Fibroblast of lung (primary cell): ENCODE data around the gene NAPG. TPM values are rescaled to one million over a fixed set of nuclear protein-coding genes. Genes with fewer than 3 reads are reported as not detected.
A peak's percentile ranks its signal among the peaks of the same experiment; 100 is the strongest.
"Not testable (repeated sequence)": the region's sequence is repeated elsewhere in the genome, so short reads cannot be mapped to it uniquely, and the experiment has no call there.

ENCODE experiments used
- DNase-seq, 2 donors: peaks; one replicate each; pipeline versions ENCODE4 v3.0.0 to v3.0.0-alpha.2; 2010; ENCODE audit warnings: low read depth in 2 of 2
- H2AFZ ChIP-seq: 2 replicates; pipeline ENCODE4 v1.5.1; 2012; ENCODE audit warnings: low read length, control low read depth, inconsistent platforms
- H3K27ac ChIP-seq: 2 replicates; pipeline ENCODE4 v1.5.1; 2011; ENCODE audit warnings: low read length, control low read depth; ENCODE audit not compliant: insufficient read depth
- H3K27me3 ChIP-seq: 2 replicates; pipeline ENCODE4 v1.5.1; 2011; ENCODE audit warnings: mild to moderate bottlenecking, low read length; ENCODE audit not compliant: control insufficient read depth, insufficient read depth
- H3K36me3 ChIP-seq: 2 replicates; pipeline ENCODE4 v1.5.1; 2011; ENCODE audit warnings: low read length; ENCODE audit not compliant: control insufficient read depth, insufficient read depth
- H3K4me1 ChIP-seq: 2 replicates; pipeline ENCODE4 v1.5.1; 2011; ENCODE audit warnings: low read length; ENCODE audit not compliant: control insufficient read depth, insufficient read depth; ENCODE audit errors: extremely low read depth
- H3K4me2 ChIP-seq: 2 replicates; pipeline ENCODE4 v1.5.1; 2011; ENCODE audit warnings: low read length, control low read depth; ENCODE audit not compliant: insufficient read depth; ENCODE audit errors: extremely low read depth
- H3K4me3 ChIP-seq, 4 experiments: fragments of 200-600 bp in 1 of 4; sonication (generic) in 1 of 4; replicated peaks in 1 of 4; 2 replicates each; pipeline ENCODE4 v1.5.1; 2011 to 2016; ENCODE audit warnings: low read length in 4 of 4, low read depth in 3 of 4, mild to moderate bottlenecking in 3 of 4, control low read depth in 2 of 4, inconsistent platforms in 1 of 4, mixed read lengths in 1 of 4; ENCODE audit not compliant: insufficient read depth in 1 of 4; ENCODE audit errors: control extremely low read depth in 1 of 4
- H3K79me2 ChIP-seq: 2 replicates; pipeline ENCODE4 v1.5.1; 2012; ENCODE audit warnings: mild to moderate bottlenecking, low read length, inconsistent platforms; ENCODE audit not compliant: control insufficient read depth, insufficient read depth
- H3K9ac ChIP-seq: 2 replicates; pipeline ENCODE4 v1.5.1; 2011; ENCODE audit warnings: mild to moderate bottlenecking, low read length, control low read depth; ENCODE audit not compliant: insufficient read depth
- H3K9me3 ChIP-seq: 2 replicates; pipeline ENCODE4 v1.5.1; 2012; ENCODE audit warnings: low read depth, low read length; ENCODE audit not compliant: control insufficient read depth, insufficient read depth
- H4K20me1 ChIP-seq: 2 replicates; pipeline ENCODE4 v1.5.1; 2011; ENCODE audit warnings: low read length; ENCODE audit not compliant: control insufficient read depth, insufficient read depth; ENCODE audit errors: extremely low read depth
- EZH2 ChIP-seq: IDR thresholded peaks from 2 replicates; pipeline ENCODE4 v1.5.1; 2012; ENCODE audit warnings: low read length, control low read depth, mild to moderate bottlenecking; ENCODE audit errors: missing control alignments
- polyA plus RNA-seq, 2 donors: library from polyadenylated mRNA; depleted of rRNA in 1 of 2; stranded (reverse) in 1 of 2; unstranded in 1 of 2; fragments of >200 nt; gene quantifications; 2 replicates each; pipeline ENCODE4 v1.2.1, GENCODE V29; 2011 to 2012; ENCODE audit warnings: missing spikeins in 1 of 2
- total RNA-seq: library from RNA; depleted of rRNA; stranded (reverse); fragments of >200 nt; gene quantifications from 2 replicates; pipeline ENCODE4 v1.2.1, GENCODE V29; 2014
- TF ChIP-seq, protein P1 (sequence below), 2 donors: IDR thresholded peaks in 1 of 2; conservative IDR thresholded peaks in 1 of 2; 1 replicate in 1 of 2; 2 replicates in 1 of 2; pipeline ENCODE4 v1.5.1; 2011 to 2012; ENCODE audit warnings: low read length in 2 of 2, control low read depth in 1 of 2, inconsistent platforms in 1 of 2, low read depth in 1 of 2, mild to moderate bottlenecking in 1 of 2

Gene NAPG
- total and polyA plus RNA-seq, 2 donors (not counting 1 experiment from before 2014, with no cell fraction given) = 23.1 to 33.7 TPM

DNA sequence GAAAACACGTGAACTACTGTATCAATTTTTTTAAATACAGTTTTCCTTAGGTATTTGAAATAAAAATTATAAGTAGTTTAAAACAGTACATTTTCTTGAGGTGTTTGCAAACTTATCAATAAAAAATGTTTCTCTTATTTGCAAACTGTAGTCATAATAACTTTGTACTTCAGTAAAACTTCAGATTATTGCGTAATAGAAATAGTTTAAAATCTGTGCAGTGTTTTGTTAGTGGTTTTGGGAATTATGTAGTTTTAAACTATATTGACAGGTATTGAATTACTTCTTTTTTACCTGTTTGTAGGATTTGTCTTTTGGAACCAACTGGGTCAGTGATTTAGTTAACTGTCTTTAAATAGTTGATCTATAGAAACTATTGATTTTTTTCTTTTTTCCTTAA is 7.3 kb downstream of the NAPG start:
- Histone ChIP-seq H3K9me3 (no peaks in the 10 kb centered on the region), H3K4me3 (no peak overlapping the region), H4K20me1 (no peaks in the 10 kb centered on the region), H3K27me3 (no peaks in the 10 kb centered on the region), H3K79me2 (peaks cover 25% of the 10 kb centered on the region), H3K36me3 (no peaks in the 10 kb centered on the region), H3K9ac (no peak overlapping the region), H3K27ac (no peak overlapping the region), H3K4me1 (no peaks in the 10 kb centered on the region), H3K4me2 (no peak overlapping the region), H2AFZ (no peak overlapping the region)
- no peak for TF ChIP-seq EZH2
- TF ChIP-seq, protein P1, sequence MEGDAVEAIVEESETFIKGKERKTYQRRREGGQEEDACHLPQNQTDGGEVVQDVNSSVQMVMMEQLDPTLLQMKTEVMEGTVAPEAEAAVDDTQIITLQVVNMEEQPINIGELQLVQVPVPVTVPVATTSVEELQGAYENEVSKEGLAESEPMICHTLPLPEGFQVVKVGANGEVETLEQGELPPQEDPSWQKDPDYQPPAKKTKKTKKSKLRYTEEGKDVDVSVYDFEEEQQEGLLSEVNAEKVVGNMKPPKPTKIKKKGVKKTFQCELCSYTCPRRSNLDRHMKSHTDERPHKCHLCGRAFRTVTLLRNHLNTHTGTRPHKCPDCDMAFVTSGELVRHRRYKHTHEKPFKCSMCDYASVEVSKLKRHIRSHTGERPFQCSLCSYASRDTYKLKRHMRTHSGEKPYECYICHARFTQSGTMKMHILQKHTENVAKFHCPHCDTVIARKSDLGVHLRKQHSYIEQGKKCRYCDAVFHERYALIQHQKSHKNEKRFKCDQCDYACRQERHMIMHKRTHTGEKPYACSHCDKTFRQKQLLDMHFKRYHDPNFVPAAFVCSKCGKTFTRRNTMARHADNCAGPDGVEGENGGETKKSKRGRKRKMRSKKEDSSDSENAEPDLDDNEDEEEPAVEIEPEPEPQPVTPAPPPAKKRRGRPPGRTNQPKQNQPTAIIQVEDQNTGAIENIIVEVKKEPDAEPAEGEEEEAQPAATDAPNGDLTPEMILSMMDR (conservative IDR thresholded peaks at IDR 0.05 in 1 of 2, IDR thresholded peaks at IDR 0.05 in 1 of 2; ENCODE audit: low read depth in 1 of 2, low read length in 2 of 2) = no peak
- DNase-seq = no peak

DNA sequence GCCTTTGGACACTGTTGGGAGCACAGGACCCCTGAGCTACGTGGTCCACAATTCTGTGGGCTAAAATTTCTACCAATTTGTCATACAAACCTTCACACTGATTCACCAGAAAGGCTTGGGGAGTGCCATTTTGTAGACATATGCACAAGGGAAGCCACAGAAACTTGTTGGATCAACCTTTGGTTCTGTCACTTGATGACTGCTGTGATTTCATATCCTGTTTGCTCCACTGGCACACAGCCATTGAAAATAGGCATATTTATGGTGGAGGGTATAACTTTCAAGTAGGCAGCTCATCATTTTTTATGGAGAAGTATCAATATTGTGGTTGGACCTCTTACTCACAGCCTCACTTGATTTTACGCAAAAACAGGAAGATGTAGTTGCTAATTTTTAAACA is 10.5 kb downstream of the NAPG start:
- DNase-seq = peak in 1 of 2 donors; percentile 69
- H4K20me1 ChIP-seq = no peaks in the 10 kb centered on the region
- peaks cover 2% of the 10 kb centered on the region for H3K36me3 ChIP-seq
- no peaks in the 10 kb centered on the region for H3K27me3 ChIP-seq
- no peak overlapping the region for H3K4me2 ChIP-seq
- H3K9me3 ChIP-seq = no peaks in the 10 kb centered on the region
- H2AFZ ChIP-seq = no peak overlapping the region
- H3K27ac ChIP-seq = no peak overlapping the region
- peaks cover 1% of the 10 kb centered on the region for H3K79me2 ChIP-seq
- H3K4me3 ChIP-seq = no peak overlapping the region
- no peak for TF ChIP-seq EZH2
- TF ChIP-seq, protein P1 (conservative IDR thresholded peaks at IDR 0.05 in 1 of 2, IDR thresholded peaks at IDR 0.05 in 1 of 2; ENCODE audit: low read depth in 1 of 2, low read length in 2 of 2) = no peak
- no peaks in the 10 kb centered on the region for H3K4me1 ChIP-seq
- no peak overlapping the region for H3K9ac ChIP-seq

DNA sequence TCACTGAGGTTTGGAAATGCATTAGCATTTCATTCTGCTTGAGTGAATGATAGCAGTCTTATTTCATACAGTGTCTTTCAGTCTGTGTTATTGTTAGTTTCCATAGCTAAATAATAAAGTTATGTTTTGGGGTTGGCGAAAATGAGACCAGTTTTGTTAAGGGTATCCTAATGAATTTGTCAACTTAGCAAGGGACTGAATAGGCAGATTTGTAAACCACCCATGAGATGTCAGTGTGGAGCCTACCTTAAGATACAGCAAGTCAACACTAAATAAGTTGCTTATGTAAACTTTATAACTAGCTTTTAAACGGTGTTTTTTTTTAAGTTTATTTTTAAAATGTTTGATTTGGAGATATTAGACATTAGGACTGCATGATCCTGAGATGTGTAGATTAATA is 11.9 kb downstream of the NAPG start:
- H2AFZ ChIP-seq = no peak overlapping the region
- TF ChIP-seq, protein P1 (conservative IDR thresholded peaks at IDR 0.05 in 1 of 2, IDR thresholded peaks at IDR 0.05 in 1 of 2; ENCODE audit: low read depth in 1 of 2, low read length in 2 of 2) = no peak
- no peak for TF ChIP-seq EZH2
- H3K36me3 ChIP-seq = peaks cover 3% of the 10 kb centered on the region
- no peaks in the 10 kb centered on the region for H3K4me1 ChIP-seq
- no peak overlapping the region for H3K27ac ChIP-seq
- H3K4me2 ChIP-seq = no peak overlapping the region
- H4K20me1 ChIP-seq = no peaks in the 10 kb centered on the region
- no peaks in the 10 kb centered on the region for H3K27me3 ChIP-seq
- H3K9me3 ChIP-seq = no peaks in the 10 kb centered on the region
- H3K79me2 ChIP-seq = no peaks in the 10 kb centered on the region
- no peak overlapping the region for H3K9ac ChIP-seq
- H3K4me3 ChIP-seq = no peak overlapping the region
- no peak for DNase-seq

DNA sequence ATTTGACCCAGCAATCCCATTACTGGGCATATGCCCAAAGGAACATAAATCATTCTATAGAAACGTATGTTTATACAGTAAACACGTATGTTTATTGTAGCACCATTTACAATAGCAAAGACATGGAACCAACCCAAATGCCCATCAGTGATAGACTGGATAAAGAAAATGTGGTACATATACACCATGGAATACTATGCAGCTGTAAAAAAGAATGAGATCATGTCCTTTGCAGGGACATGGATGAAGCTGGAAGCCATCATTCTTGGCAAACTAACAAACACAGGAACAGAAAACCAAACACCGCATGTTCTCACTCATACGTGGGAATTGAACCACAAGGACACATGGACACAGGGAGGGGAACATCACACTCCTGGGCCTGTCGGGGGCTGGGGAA is 13.3 kb downstream of the NAPG start:
- H3K4me2 ChIP-seq, H3K79me2 ChIP-seq, DNase-seq, H3K4me3 ChIP-seq, H3K9ac ChIP-seq, H3K36me3 ChIP-seq, H3K4me1 ChIP-seq, H3K27me3 ChIP-seq, H3K9me3 ChIP-seq, H2AFZ ChIP-seq, H4K20me1 ChIP-seq, H3K27ac ChIP-seq: not testable (repeated sequence)
